Measurements from ENCODE around the gene FAM185A. TPM values are rescaled to one million over a fixed set of nuclear protein-coding genes. Genes with fewer than 3 reads are reported as not detected.

Gene FAM185A
- total RNA-seq, 3 donors from 2014 or later (not counting 1 experiment from before 2014, with no cell fraction given), result 5.8 to 8.9 (median 5.9) TPM

GRCh38 chr7:102828286-102828685 lies 79.5 kb downstream of the FAM185A start:
- no peaks in the 10 kb centered on the region for H3K36me3 Mint-ChIP-seq
- Histone ChIP-seq H3K27me3 (ENCODE audit: control insufficient read depth, insufficient read depth, low read length) (no peaks in the 10 kb centered on the region), H3K4me1 (ENCODE audit: control insufficient read depth, insufficient read depth, low read length) (no peaks in the 10 kb centered on the region), H3K36me3 (ENCODE audit: control insufficient read depth, insufficient read depth, low read length) (no peaks in the 10 kb centered on the region), H3K9me3 (ENCODE audit: control insufficient read depth, insufficient read depth, low read length) (no peaks in the 10 kb centered on the region), H3K4me3 (ENCODE audit: low read length) (no peak overlapping the region), H3K27ac (ENCODE audit: low read length) (no peak overlapping the region)
- WGBS (ENCODE audit: insufficient coverage), result no CpG with 5 or more reads among the region's 2 CpGs
- intact Hi-C loops (cut with micrococcal nuclease), result no loop called here
- H3K9me3 Mint-ChIP-seq, result no peaks in the 10 kb centered on the region
- no peak for DNase-seq
- no peak overlapping the region for H3K27ac Mint-ChIP-seq
- H3K4me1 Mint-ChIP-seq, result no peaks in the 10 kb centered on the region
- no peak overlapping the region for H3K4me3 Mint-ChIP-seq
- TF ChIP-seq CTCF (IDR thresholded peaks at IDR 0.05), result no peak
- H3K27me3 Mint-ChIP-seq (ENCODE audit: low read depth in 2 of 2), result no peaks in the 10 kb centered on the region
- ATAC-seq, result no peak

GRCh38 chr7:102829075-102829474 lies 80.3 kb downstream of the FAM185A start:
- Histone ChIP-seq H3K4me1 (ENCODE audit: control insufficient read depth, insufficient read depth, low read length) (no peaks in the 10 kb centered on the region), H3K9me3 (ENCODE audit: control insufficient read depth, insufficient read depth, low read length) (no peaks in the 10 kb centered on the region), H3K36me3 (ENCODE audit: control insufficient read depth, insufficient read depth, low read length) (no peaks in the 10 kb centered on the region), H3K27ac (ENCODE audit: low read length) (no peak overlapping the region), H3K27me3 (ENCODE audit: control insufficient read depth, insufficient read depth, low read length) (no peaks in the 10 kb centered on the region), H3K4me3 (ENCODE audit: low read length) (no peak overlapping the region)
- H3K4me3 Mint-ChIP-seq, result no peak overlapping the region
- no peaks in the 10 kb centered on the region for H3K36me3 Mint-ChIP-seq
- 98% methylated on average over 3 of the region's 3 CpGs for WGBS (ENCODE audit: insufficient coverage)
- no peaks in the 10 kb centered on the region for H3K27me3 Mint-ChIP-seq (ENCODE audit: low read depth in 2 of 2)
- ATAC-seq (no peak), DNase-seq (no peak)
- intact Hi-C loops (cut with micrococcal nuclease), result no loop called here
- no peak for TF ChIP-seq CTCF (IDR thresholded peaks at IDR 0.05)
- H3K27ac Mint-ChIP-seq, result no peak overlapping the region
- H3K9me3 Mint-ChIP-seq, result no peaks in the 10 kb centered on the region
- no peaks in the 10 kb centered on the region for H3K4me1 Mint-ChIP-seq

GRCh38 chr7:102830197-102830596 lies 81.4 kb downstream of the FAM185A start:
- Mint-ChIP-seq H3K27ac (no peak overlapping the region), H3K4me3 (no peak overlapping the region), H3K27me3 (ENCODE audit: low read depth in 2 of 2) (no peaks in the 10 kb centered on the region), H3K4me1 (no peaks in the 10 kb centered on the region), H3K36me3 (no peaks in the 10 kb centered on the region), H3K9me3 (no peaks in the 10 kb centered on the region)
- Histone ChIP-seq H3K36me3 (ENCODE audit: control insufficient read depth, insufficient read depth, low read length) (no peaks in the 10 kb centered on the region), H3K4me3 (ENCODE audit: low read length) (no peak overlapping the region), H3K27ac (ENCODE audit: low read length) (no peak overlapping the region), H3K4me1 (ENCODE audit: control insufficient read depth, insufficient read depth, low read length) (no peaks in the 10 kb centered on the region), H3K9me3 (ENCODE audit: control insufficient read depth, insufficient read depth, low read length) (no peaks in the 10 kb centered on the region), H3K27me3 (ENCODE audit: control insufficient read depth, insufficient read depth, low read length) (no peaks in the 10 kb centered on the region)
- 97% methylated on average over 2 of the region's 2 CpGs for WGBS (ENCODE audit: insufficient coverage)
- intact Hi-C loops (cut with micrococcal nuclease), result no loop called here
- DNase-seq, result no peak
- TF ChIP-seq CTCF (IDR thresholded peaks at IDR 0.05), result no peak
- no peak for ATAC-seq

- no peak overlapping the region for H3K4me3 Mint-ChIP-seq
- intact Hi-C loops (cut with micrococcal nuclease), result no loop called here
- ATAC-seq (no peak), DNase-seq (no peak)
- no peak overlapping the region for H3K27ac ChIP-seq (ENCODE audit: low read length)
- H3K9me3 ChIP-seq (ENCODE audit: control insufficient read depth, insufficient read depth, low read length), result no peaks in the 10 kb centered on the region
- no peaks in the 10 kb centered on the region for H3K36me3 ChIP-seq (ENCODE audit: control insufficient read depth, insufficient read depth, low read length)
- no peaks in the 10 kb centered on the region for H3K36me3 Mint-ChIP-seq
- 93% methylated on average over 1 of the region's 1 CpG for WGBS (ENCODE audit: insufficient coverage)
- no peaks in the 10 kb centered on the region for H3K27me3 ChIP-seq (ENCODE audit: control insufficient read depth, insufficient read depth, low read length)
- no peak overlapping the region for H3K27ac Mint-ChIP-seq
- no peaks in the 10 kb centered on the region for H3K27me3 Mint-ChIP-seq (ENCODE audit: low read depth in 2 of 2)
- H3K4me1 ChIP-seq (ENCODE audit: control insufficient read depth, insufficient read depth, low read length), result no peaks in the 10 kb centered on the region
- H3K4me1 Mint-ChIP-seq, result no peaks in the 10 kb centered on the region
- no peak overlapping the region for H3K4me3 ChIP-seq (ENCODE audit: low read length)
- no peak for TF ChIP-seq CTCF (IDR thresholded peaks at IDR 0.05)
- H3K9me3 Mint-ChIP-seq, result no peaks in the 10 kb centered on the region
These were observed 83.9 kb downstream of the FAM185A start for GRCh38 chr7:102832674-102833073.
